Measurements from ENCODE around the gene LAYN. TPM values are rescaled to one million over a fixed set of nuclear protein-coding genes. Genes with fewer than 3 reads are reported as not detected.

The LAYN gene
- total and polyA plus RNA-seq, 9 of the 15 experiments (the other 6 are each of a cell fraction or from before 2014, with no cell fraction given) = not detected

- TF ChIP-seq ZNF41 (CRISPR knock-in tag; conservative IDR thresholded peaks at IDR 0.05) (no peak), ZNF197 (CRISPR knock-in tag; IDR thresholded peaks at IDR 0.05; ENCODE audit: low read depth) (no peak), SREBF2 (CRISPR knock-in tag; IDR thresholded peaks at IDR 0.05) (no peak), ZC3H8 (IDR thresholded peaks at IDR 0.05) (no peak)
- TF ChIP-seq, protein P1, sequence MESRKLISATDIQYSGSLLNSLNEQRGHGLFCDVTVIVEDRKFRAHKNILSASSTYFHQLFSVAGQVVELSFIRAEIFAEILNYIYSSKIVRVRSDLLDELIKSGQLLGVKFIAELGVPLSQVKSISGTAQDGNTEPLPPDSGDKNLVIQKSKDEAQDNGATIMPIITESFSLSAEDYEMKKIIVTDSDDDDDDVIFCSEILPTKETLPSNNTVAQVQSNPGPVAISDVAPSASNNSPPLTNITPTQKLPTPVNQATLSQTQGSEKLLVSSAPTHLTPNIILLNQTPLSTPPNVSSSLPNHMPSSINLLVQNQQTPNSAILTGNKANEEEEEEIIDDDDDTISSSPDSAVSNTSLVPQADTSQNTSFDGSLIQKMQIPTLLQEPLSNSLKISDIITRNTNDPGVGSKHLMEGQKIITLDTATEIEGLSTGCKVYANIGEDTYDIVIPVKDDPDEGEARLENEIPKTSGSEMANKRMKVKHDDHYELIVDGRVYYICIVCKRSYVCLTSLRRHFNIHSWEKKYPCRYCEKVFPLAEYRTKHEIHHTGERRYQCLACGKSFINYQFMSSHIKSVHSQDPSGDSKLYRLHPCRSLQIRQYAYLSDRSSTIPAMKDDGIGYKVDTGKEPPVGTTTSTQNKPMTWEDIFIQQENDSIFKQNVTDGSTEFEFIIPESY (CRISPR knock-in tag; IDR thresholded peaks at IDR 0.05) = no peak
- TF ChIP-seq, protein P2, sequence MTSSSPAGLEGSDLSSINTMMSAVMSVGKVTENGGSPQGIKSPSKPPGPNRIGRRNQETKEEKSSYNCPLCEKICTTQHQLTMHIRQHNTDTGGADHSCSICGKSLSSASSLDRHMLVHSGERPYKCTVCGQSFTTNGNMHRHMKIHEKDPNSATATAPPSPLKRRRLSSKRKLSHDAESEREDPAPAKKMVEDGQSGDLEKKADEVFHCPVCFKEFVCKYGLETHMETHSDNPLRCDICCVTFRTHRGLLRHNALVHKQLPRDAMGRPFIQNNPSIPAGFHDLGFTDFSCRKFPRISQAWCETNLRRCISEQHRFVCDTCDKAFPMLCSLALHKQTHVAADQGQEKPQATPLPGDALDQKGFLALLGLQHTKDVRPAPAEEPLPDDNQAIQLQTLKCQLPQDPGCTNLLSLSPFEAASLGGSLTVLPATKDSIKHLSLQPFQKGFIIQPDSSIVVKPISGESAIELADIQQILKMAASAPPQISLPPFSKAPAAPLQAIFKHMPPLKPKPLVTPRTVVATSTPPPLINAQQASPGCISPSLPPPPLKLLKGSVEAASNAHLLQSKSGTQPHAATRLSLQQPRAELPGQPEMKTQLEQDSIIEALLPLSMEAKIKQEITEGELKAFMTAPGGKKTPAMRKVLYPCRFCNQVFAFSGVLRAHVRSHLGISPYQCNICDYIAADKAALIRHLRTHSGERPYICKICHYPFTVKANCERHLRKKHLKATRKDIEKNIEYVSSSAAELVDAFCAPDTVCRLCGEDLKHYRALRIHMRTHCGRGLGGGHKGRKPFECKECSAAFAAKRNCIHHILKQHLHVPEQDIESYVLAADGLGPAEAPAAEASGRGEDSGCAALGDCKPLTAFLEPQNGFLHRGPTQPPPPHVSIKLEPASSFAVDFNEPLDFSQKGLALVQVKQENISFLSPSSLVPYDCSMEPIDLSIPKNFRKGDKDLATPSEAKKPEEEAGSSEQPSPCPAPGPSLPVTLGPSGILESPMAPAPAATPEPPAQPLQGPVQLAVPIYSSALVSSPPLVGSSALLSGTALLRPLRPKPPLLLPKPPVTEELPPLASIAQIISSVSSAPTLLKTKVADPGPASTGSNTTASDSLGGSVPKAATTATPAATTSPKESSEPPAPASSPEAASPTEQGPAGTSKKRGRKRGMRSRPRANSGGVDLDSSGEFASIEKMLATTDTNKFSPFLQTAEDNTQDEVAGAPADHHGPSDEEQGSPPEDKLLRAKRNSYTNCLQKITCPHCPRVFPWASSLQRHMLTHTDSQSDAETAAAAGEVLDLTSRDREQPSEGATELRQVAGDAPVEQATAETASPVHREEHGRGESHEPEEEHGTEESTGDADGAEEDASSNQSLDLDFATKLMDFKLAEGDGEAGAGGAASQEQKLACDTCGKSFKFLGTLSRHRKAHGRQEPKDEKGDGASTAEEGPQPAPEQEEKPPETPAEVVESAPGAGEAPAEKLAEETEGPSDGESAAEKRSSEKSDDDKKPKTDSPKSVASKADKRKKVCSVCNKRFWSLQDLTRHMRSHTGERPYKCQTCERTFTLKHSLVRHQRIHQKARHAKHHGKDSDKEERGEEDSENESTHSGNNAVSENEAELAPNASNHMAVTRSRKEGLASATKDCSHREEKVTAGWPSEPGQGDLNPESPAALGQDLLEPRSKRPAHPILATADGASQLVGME (CRISPR knock-in tag; IDR thresholded peaks at IDR 0.05) = no peak
Measured at GRCh38 chr11:111573821-111574249, 33.3 kb downstream of the LAYN start (continued).

All from K562 (cell line).